SH-SY5Y (cell line): ENCODE results near the gene OR52A1.

Experiments
- GATA2 ChIP-seq: IDR thresholded peaks from 2 replicates; pipeline ENCODE4 v1.6.1; 2011; ENCODE audit warnings: mild to moderate bottlenecking, low read depth, low read length
- GATA3 ChIP-seq: IDR thresholded peaks from 2 replicates; pipeline ENCODE4 v1.6.1; 2011; ENCODE audit warnings: low read depth, mild to moderate bottlenecking, low read length, moderate library complexity

GRCh38 chr11:5107285-5107684 is 47.3 kb downstream of the OR52A1 start:
- TF ChIP-seq GATA2 (no peak), GATA3 (no peak)
